Stomach (tissue), 9 donors: Measurements from ENCODE around the gene CPN2. TPM values are rescaled to one million over a fixed set of nuclear protein-coding genes. Genes with fewer than 3 reads are reported as not detected.

Experiments used
- DNase-seq, 2 donors: peaks; one replicate each; pipeline versions ENCODE4 v3.0.0 to v3.0.0-alpha.2; 2013 to 2019
- H3K27ac ChIP-seq, 5 donors: fragments of 200-600 bp in 4 of 5; sonication (generic) in 4 of 5; one replicate each; pipeline ENCODE4 v1.5.1; 2013 to 2019; ENCODE audit warnings: mild to moderate bottlenecking in 1 of 5, moderate library complexity in 1 of 5
- H3K27me3 ChIP-seq, 3 donors: fragments of 200-600 bp; sonication (generic); one replicate each; pipeline ENCODE4 v1.5.1; 2017 to 2019; ENCODE audit warnings: mixed run types in 1 of 3
- H3K36me3 ChIP-seq, 4 donors: fragments of 200-600 bp; sonication (generic); 1 replicate in 3 of 4; 2 replicates in 1 of 4; pipeline ENCODE4 v1.5.1; 2016 to 2019
- H3K4me1 ChIP-seq, 4 donors: fragments of 200-600 bp; sonication (generic); one replicate each; pipeline ENCODE4 v1.5.1; 2016 to 2019
- H3K4me3 ChIP-seq, 4 donors: fragments of 200-600 bp; sonication (generic) in 3 of 4; one replicate each; pipeline ENCODE4 v1.5.1; 2016 to 2019; ENCODE audit warnings: mild to moderate bottlenecking in 1 of 4
- H3K9me3 ChIP-seq, 4 donors: fragments of 200-600 bp; sonication (generic); one replicate each; pipeline ENCODE4 v1.5.1; 2016 to 2019
- EP300 ChIP-seq: sonication (generic); formaldehyde crosslinking; IDR thresholded peaks from one replicate; pipeline ENCODE4 v1.6.1; 2017; ENCODE audit warnings: antibody characterized with exemption
- POLR2A ChIP-seq, 4 donors: fragments of 450-650 bp; IDR thresholded peaks; one replicate each; pipeline ENCODE4 v1.6.1; 2016; ENCODE audit warnings: antibody characterized with exemption in 4 of 4, control low read depth in 2 of 4, mild to moderate bottlenecking in 1 of 4, moderate library complexity in 1 of 4
- POLR2AphosphoS5 ChIP-seq, 3 donors: sonication (generic); formaldehyde crosslinking; IDR thresholded peaks; one replicate each; pipeline ENCODE4 v1.6.1; 2016; ENCODE audit warnings: antibody characterized with exemption in 3 of 3
- WGBS, 5 donors: extraction: QIAGEN DNeasy Blood & Tissue Kit in 3 of 5; methylation state at CpG; one replicate each; pipeline versions ENCODE4 v1.1.5 to v1.1.7; 2013 to 2018; 5-methylcytosine and 5-hydroxymethylcytosine counted together
- intact Hi-C: fragments of 100-400 bp; cut with DNase I; formaldehyde crosslinking; loops from one replicate; pipeline ENCODE4 v1.15.1; 2023; ENCODE audit warnings: low total_unique reads
- polyA plus RNA-seq, 3 donors: library from polyadenylated mRNA; stranded (reverse); fragments of 200-250 nt; gene quantifications; one replicate each; pipeline ENCODE4 v1.2.3, GENCODE V29; 2013
- total RNA-seq, 5 donors: library from RNA; depleted of rRNA; stranded (reverse); fragments of >200 nt; gene quantifications; one replicate each; pipeline versions ENCODE4 v1.1.0 to v1.2.3, GENCODE V29; 2014 to 2016
- TF ChIP-seq, protein P1 (sequence below), 7 experiments: fragments of 450-650 bp in 4 of 7; fragments of 200-600 bp in 3 of 7; sonication (generic) in 3 of 7; IDR thresholded peaks; one replicate each; pipeline ENCODE4 v1.5.1; 2016 to 2019; ENCODE audit warnings: antibody characterized with exemption in 7 of 7, control low read depth in 2 of 7, mild to moderate bottlenecking in 1 of 7
- donor health status: healthy with polysubstance abuse.
- donor health status: Bipolar disorder and iron deficiency.
- donor health status: healthy.

Gene CPN2
- total and polyA plus RNA-seq, 8 donors: not detected

DNA sequence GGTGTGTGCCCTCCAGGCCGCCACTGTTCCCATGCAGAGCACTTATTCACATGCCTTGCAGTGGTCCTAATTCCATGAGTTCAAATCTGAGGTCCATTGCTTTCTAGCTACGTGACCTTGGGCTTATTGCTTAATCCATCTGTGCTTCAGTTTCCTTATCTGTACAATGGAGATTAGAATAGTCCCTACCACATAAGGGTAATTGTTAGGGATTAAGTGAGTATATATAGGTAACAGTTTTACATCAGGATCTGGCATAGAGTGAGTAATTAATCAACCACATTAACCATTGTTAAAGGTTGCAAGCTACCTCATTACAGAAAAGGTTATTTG lies 7.6 kb downstream of the CPN2 start:
- H3K27ac ChIP-seq: no peak overlapping the region
- intact Hi-C loops: loop anchor here (10.0 kb wide), 1 partner anchor 251 kb away; no protein-coding TSS in a partner anchor
- no peak for DNase-seq
- no peaks in the 10 kb centered on the region for H3K27me3 ChIP-seq
- WGBS, 5 donors: 69 to 80% (median 71%) methylated on average over 2 of the region's 2 CpGs
- H3K4me1 ChIP-seq: no peaks in the 10 kb centered on the region
- no peaks in the 10 kb centered on the region for H3K36me3 ChIP-seq
- H3K9me3 ChIP-seq: no peaks in the 10 kb centered on the region
- TF ChIP-seq EP300 (no peak), POLR2AphosphoS5 (IDR thresholded peaks at IDR 0.05) (no peak), POLR2A (IDR thresholded peaks at IDR 0.05) (no peak)
- TF ChIP-seq, protein P1, sequence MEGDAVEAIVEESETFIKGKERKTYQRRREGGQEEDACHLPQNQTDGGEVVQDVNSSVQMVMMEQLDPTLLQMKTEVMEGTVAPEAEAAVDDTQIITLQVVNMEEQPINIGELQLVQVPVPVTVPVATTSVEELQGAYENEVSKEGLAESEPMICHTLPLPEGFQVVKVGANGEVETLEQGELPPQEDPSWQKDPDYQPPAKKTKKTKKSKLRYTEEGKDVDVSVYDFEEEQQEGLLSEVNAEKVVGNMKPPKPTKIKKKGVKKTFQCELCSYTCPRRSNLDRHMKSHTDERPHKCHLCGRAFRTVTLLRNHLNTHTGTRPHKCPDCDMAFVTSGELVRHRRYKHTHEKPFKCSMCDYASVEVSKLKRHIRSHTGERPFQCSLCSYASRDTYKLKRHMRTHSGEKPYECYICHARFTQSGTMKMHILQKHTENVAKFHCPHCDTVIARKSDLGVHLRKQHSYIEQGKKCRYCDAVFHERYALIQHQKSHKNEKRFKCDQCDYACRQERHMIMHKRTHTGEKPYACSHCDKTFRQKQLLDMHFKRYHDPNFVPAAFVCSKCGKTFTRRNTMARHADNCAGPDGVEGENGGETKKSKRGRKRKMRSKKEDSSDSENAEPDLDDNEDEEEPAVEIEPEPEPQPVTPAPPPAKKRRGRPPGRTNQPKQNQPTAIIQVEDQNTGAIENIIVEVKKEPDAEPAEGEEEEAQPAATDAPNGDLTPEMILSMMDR (IDR thresholded peaks at IDR 0.05): no peak
- H3K4me3 ChIP-seq: no peak overlapping the region

DNA sequence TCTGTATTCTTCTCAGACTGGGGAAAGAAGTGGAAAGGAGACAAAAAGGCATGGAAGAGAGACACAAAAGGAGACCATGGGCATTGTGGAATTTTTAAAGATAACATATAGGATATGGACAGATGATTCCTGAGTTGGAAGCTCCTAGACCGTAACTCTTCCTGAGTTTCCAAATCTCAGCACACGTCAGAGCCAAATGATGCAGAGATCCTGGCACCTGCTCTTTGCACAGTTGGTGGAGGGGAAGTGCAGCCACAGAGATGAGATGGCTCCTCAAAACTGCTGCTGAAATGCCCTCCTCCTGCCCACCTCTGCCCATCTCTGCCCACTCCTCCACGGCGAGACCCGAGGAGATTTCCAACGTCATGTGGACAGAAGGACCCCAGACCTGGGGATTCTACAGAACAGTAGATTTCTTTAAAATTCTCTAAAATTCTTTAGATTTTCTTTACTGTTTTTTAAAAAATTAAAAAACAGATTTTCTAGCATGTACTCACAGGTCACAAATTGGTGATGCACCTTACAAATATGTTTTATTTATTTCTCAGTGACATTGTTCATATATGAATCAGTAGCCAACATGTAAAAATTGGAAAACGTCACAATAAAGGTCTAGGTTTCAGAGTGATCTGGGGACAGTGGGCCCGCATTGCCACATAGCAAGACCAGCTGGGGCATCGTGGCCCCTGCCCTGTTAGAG lies 8.1 kb downstream of the CPN2 start:
- H3K27me3 ChIP-seq: no peaks in the 10 kb centered on the region
- no peak for DNase-seq
- no peak overlapping the region for H3K27ac ChIP-seq
- H3K36me3 ChIP-seq: no peaks in the 10 kb centered on the region
- TF ChIP-seq POLR2AphosphoS5 (IDR thresholded peaks at IDR 0.05) (no peak), EP300 (no peak), POLR2A (IDR thresholded peaks at IDR 0.05) (no peak)
- TF ChIP-seq, protein P1 (IDR thresholded peaks at IDR 0.05): no peak
- H3K9me3 ChIP-seq: no peaks in the 10 kb centered on the region
- no peak overlapping the region for H3K4me3 ChIP-seq
- intact Hi-C loops: loop anchor here (10.0 kb wide), 1 partner anchor 252 kb away; no protein-coding TSS in a partner anchor
- 89 to 94% (median 90%) methylated on average over 9 of the region's 9 CpGs for WGBS, 5 donors
- no peaks in the 10 kb centered on the region for H3K4me1 ChIP-seq

DNA sequence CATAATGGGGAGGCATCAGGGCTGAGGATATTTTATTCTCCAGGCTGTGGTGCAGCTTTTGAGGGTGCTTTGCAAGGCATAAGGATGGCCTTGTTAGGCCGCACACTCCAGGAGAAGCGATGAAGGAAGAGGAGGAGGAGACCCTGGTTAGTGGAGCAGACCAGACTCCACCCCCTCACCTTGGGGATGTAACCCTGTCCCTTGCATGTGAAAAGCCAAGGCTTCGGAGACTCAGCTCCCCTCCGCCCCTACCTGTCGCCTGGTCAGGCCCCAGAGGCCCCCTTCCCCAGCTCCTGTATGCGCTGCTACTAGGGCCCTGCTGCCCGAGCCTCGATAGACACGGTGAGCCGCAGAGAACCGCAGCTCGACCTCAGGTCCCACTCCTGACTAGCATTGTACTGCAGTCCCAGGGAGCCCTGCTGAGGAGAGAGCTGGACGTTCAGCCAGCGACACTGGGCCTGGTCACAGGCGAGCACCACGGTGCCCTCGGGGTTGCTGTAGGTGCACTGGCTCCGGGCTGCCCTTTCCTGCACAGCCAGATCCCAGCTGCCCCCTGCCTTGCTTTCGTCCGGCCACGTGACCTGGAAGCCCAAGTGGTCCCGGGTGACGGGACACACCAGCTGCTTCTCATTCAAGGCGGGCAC lies 10.2 kb downstream of the CPN2 start:
- Histone ChIP-seq H3K4me1 (no peaks in the 10 kb centered on the region), H3K9me3 (no peaks in the 10 kb centered on the region), H3K27me3 (peaks cover 0 to 8% (median 0%) of the 10 kb centered on the region in 3 donors), H3K4me3 (no peak overlapping the region), H3K36me3 (no peaks in the 10 kb centered on the region), H3K27ac (no peak overlapping the region)
- TF ChIP-seq POLR2AphosphoS5 (IDR thresholded peaks at IDR 0.05): no peak
- TF ChIP-seq EP300: no peak
- no peak for TF ChIP-seq POLR2A (IDR thresholded peaks at IDR 0.05)
- TF ChIP-seq, protein P1 (IDR thresholded peaks at IDR 0.05): no peak
- intact Hi-C loops: loop anchor here (10.0 kb wide), 1 partner anchor 254 kb away; no protein-coding TSS in a partner anchor
- 92 to 95% (median 94%) methylated on average over 23 to 24 of the region's 24 CpGs for WGBS, 5 donors
- DNase-seq: no peak

DNA sequence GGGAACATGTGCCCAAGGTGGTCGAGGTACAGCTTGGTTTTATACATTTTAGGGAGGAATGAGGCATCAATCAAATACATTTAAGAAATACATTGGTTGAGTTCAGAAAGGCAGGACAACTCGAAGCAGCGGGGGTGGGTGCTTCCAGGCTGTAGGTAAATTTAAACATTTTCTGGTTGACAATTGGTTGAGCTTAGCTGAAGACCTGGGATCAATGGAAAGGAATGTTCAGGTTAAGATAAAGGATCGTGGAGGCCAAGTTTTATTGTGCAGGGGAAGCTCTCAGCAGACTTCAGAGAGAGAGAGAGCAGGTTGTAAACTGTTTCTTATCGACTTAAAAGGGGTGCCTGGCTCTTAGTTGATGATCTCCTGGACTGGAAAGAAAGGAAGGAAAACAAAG lies 11.3 kb downstream of the CPN2 start:
- H3K9me3 ChIP-seq: no peaks in the 10 kb centered on the region
- TF ChIP-seq EP300: no peak
- TF ChIP-seq POLR2AphosphoS5 (IDR thresholded peaks at IDR 0.05): no peak
- TF ChIP-seq, protein P1 (IDR thresholded peaks at IDR 0.05): no peak
- TF ChIP-seq POLR2A (IDR thresholded peaks at IDR 0.05): no peak
- no peak for DNase-seq
- no peak overlapping the region for H3K4me3 ChIP-seq
- no peaks in the 10 kb centered on the region for H3K36me3 ChIP-seq
- H3K4me1 ChIP-seq: no peaks in the 10 kb centered on the region
- WGBS, 5 donors: 36 to 49% (median 40%) methylated on average over 5 of the region's 5 CpGs
- no peak overlapping the region for H3K27ac ChIP-seq
- peaks cover 0 to 12% (median 0%) of the 10 kb centered on the region in 3 donors for H3K27me3 ChIP-seq
- intact Hi-C loops: loop anchor here (5.0 to 10.0 kb wide), 2 partner anchors 67 to 255 kb away; no protein-coding TSS in a partner anchor
